ENCODE measurements around the gene SH3GL2.

The SH3GL2 gene

GRCh38 chr9:17604556-17604955, 25.7 kb downstream of the SH3GL2 start:
- no peak for ATAC-seq
- TF ChIP-seq ZFP3 (CRISPR knock-in tag; IDR thresholded peaks at IDR 0.05), result no peak
- no peak for TF ChIP-seq ESRRG (CRISPR knock-in tag; IDR thresholded peaks at IDR 0.05)
- no peak for TF ChIP-seq ZNF565 (CRISPR knock-in tag; conservative IDR thresholded peaks at IDR 0.05; ENCODE audit: low read depth)
- no peak for TF ChIP-seq CSDC2 (CRISPR knock-in tag; IDR thresholded peaks at IDR 0.05)
- TF ChIP-seq CSRNP3 (CRISPR knock-in tag; IDR thresholded peaks at IDR 0.05), result no peak
- no peak for TF ChIP-seq GLIS3 (CRISPR knock-in tag; IDR thresholded peaks at IDR 0.05)
- TF ChIP-seq TCF4 (CRISPR knock-in tag; IDR thresholded peaks at IDR 0.05; ENCODE audit: borderline replicate concordance), result no peak
- TF ChIP-seq TSHZ2 (CRISPR knock-in tag; IDR thresholded peaks at IDR 0.05), result no peak
- TF ChIP-seq ZFP30 (CRISPR knock-in tag; IDR thresholded peaks at IDR 0.05), result no peak
- TF ChIP-seq SNAI2 (CRISPR knock-in tag; IDR thresholded peaks at IDR 0.05), result no peak
- no peak for TF ChIP-seq CREB5 (CRISPR knock-in tag; IDR thresholded peaks at IDR 0.05; ENCODE audit: low read depth)
- no peak for TF ChIP-seq PPARA (CRISPR knock-in tag; IDR thresholded peaks at IDR 0.05; ENCODE audit: borderline replicate concordance)
- no peak for TF ChIP-seq ZNF8 (CRISPR knock-in tag; IDR thresholded peaks at IDR 0.05)
- no peak for TF ChIP-seq ZNF70 (CRISPR knock-in tag; IDR thresholded peaks at IDR 0.05)
- TF ChIP-seq POU6F1 (CRISPR knock-in tag; IDR thresholded peaks at IDR 0.05; ENCODE audit: borderline replicate concordance, low read depth), result no peak
- TF ChIP-seq PATZ1 (CRISPR knock-in tag; IDR thresholded peaks at IDR 0.05; ENCODE audit: borderline replicate concordance), result no peak
- TF ChIP-seq ISL1 (CRISPR knock-in tag; IDR thresholded peaks at IDR 0.05), result no peak

GRCh38 chr9:17609312-17610005, 30.6 kb downstream of the SH3GL2 start:
- TF ChIP-seq GLIS3 (CRISPR knock-in tag; IDR thresholded peaks at IDR 0.05) (no peak), ARNTL (CRISPR knock-in tag; IDR thresholded peaks at IDR 0.05; ENCODE audit: borderline replicate concordance, low read depth) (no peak), BACH2 (CRISPR knock-in tag; IDR thresholded peaks at IDR 0.05; ENCODE audit: borderline replicate concordance) (no peak), PATZ1 (CRISPR knock-in tag; IDR thresholded peaks at IDR 0.05; ENCODE audit: borderline replicate concordance) (no peak), ZFP3 (CRISPR knock-in tag; IDR thresholded peaks at IDR 0.05) (no peak), TOX (CRISPR knock-in tag; IDR thresholded peaks at IDR 0.05; ENCODE audit: borderline replicate concordance) (no peak), ZC3H10 (CRISPR knock-in tag; IDR thresholded peaks at IDR 0.05) (no peak), CSDC2 (CRISPR knock-in tag; IDR thresholded peaks at IDR 0.05) (no peak), CREB5 (CRISPR knock-in tag; IDR thresholded peaks at IDR 0.05; ENCODE audit: low read depth) (no peak), POU6F1 (CRISPR knock-in tag; IDR thresholded peaks at IDR 0.05; ENCODE audit: borderline replicate concordance, low read depth) (no peak)
- ATAC-seq, result no peak
